ENCODE data around the gene BDP1.
"Not testable (repeated sequence)": the region's sequence is repeated elsewhere in the genome, so short reads cannot be mapped to it uniquely, and the experiment has no call there.

The BDP1 gene

DNA sequence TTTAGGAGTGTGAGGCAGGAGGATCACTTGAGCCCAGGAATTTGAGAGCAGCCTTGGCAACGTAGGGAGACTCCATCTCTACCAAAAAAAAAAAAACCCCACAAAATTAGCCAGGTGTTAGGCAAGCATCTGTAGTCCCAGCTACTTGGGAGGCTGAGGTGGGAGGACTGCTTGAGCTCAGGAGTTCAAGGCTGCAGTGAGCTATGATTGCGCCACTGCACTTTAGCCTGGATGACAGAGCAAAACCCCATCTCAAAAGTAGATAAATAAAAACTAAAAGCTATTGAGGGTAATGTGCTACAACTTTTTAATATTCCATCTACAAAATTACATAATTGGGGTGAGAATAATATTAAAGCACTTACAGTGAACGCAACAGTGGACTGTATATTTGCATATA, 5.9 kb downstream of the BDP1 start:
- no peak for DNase-seq

DNA sequence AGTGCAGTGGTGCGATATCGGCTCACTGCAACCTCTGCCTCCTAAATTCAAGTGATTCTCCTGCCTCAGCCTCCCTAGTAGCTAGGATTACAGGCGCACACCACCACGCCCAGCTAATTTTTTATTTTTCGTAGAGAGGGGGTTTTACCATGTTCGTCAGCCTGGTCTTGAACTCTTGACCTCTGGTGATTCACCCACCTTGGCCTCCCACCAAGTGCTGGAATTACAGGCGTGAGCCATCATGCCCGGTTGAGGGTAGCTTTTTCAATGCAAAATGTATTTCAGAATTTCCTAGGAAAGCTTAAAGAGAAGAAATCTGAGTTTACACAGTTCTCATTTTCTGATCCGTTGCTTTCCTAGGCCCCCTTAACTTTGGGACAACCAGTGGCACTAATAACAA, 15.7 kb downstream of the BDP1 start:
- DNase-seq: no peak

DNA sequence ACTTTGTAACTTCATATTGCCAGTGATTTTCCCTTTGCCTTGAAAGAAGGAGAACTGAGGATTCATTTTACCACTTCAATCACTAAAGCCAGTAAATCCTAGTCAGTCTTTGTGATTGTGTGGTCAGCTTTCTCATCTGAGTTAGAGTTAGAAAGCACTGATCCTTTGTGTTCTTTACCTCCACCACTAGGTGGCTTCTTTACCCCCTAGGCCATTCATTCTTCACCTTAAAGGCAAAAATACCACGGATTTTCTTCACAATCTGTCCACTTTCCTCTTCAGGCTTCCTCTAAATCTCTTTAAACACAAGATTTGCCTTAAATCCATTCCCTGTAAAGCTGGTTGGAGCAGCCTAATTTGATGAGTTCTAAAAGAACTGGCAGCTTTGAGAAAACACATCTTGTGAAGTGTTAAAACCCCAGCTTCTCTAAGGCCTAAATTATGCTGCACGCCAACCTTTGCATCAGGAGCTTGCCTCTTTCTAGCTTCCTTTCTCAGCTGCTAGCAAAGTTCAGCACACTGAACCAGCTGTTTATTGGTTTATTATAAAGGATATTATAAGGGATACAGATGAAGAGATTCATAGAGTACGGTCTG, 20.4 kb downstream of the BDP1 start:
- DNase-seq: no peak

DNA sequence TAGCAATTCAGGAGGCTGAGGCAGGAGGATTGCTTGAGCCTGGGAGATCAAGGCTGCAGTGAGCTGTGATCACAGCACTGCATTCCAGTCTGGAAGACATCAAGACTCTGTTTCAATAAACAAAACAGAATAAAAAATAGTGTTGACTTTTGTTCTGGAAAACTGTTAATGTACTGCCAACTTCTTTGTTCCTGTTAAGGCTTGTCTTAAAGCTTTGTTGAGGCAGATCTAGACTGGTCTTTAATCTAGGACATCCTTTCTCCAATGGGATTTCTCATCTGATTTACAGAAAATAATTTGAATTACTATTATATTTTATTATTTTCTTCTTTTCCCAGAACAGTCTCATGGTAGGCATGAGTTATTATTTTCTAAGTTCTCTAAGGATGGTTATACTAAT, 26.0 kb downstream of the BDP1 start:
- DNase-seq: no peak

DNA sequence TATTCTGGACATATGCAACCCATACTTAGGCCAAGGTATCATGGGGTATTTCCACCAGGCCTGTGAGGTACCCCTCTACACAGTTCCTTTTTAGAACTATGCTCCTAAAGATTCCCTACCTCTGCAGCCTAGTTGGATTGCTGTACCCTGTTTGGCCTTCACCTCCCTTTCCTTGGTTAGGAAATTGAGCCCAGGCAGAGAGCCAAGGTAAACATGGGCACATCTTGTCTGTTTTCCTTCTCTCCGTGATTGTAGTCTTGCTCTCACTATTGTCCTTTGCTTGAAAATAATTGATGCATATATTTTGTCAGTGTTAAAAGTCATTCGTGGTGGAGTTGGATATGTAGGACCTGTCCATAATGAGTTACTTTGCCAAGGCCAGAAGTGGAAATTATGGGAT, 26.7 kb downstream of the BDP1 start:
- no peak for DNase-seq

DNA sequence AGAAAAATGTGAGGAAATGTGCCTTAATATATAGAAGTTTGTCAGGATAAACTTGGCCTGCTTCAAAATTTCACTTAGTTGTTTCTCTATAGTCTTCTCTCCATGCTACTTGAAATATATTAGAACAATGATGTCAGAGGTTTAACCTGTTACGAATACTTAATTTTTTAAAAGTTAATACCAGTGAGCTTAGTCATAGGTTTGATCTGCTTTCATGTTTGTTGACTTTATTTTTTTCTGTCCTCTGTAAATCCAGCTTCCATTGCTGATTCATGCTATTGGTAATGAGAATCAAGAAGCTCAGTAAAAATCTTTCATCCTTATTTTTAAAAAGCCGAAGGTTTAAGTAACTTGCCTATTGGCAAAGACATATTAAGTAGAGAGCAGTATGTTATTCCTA, 27.9 kb downstream of the BDP1 start:
- DNase-seq: no peak

DNA sequence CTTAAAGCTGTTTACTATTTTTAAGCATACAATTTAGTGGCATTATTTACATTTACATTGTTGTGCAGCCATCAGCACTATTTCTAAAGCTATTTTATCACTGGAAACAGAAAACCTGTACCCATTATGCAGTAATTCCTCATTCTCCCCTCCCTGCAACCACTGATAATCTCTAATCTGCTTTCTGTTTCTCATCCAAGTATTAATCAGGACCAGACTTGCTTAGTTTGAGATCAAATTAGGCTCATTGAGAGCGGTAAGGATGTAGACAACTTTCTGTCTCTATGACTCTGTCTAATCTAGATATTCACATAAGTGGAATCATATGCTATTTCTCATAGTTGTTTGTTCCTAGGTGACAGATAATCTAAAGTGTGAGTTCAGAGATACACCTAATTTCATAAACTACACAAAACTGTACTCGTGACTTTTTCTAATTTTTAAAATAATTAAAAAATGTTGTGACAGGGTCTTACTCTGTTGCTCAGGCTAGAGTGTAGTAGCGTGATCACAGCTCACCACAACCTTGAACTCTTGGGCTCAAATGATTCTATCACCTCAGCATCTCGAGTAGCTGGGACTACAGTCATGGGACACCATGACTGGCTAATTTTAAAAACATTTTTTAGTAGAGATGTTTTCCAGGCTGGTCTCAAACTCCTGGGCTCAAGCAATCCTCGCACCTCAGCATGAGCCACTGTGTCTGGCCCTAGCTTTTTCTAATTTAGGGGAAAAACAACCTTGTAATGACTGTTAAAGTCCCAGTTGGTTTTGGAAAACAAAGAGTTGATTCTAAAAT, 37.6 kb downstream of the BDP1 start:
- no peak for DNase-seq

DNA sequence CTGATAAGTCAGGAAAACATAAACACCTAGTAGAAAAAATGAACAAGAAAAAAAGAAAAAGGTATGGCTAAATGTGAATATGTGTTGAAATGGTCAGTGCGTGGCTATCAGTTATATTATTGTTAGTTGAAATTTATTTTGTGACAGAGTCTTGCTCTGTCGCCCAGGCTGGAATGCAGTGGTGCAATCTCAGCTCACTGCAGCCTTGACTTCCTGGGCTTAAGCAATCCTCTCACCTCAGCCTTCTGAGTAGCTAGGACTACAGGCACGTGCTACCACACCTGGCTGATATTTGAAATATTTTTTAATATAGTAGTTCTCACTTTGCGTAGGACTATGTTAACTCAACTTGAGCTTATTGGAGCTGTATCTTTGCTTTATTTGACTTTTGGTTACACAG, 38.8 kb downstream of the BDP1 start:
- DNase-seq: not testable (repeated sequence)

DNA sequence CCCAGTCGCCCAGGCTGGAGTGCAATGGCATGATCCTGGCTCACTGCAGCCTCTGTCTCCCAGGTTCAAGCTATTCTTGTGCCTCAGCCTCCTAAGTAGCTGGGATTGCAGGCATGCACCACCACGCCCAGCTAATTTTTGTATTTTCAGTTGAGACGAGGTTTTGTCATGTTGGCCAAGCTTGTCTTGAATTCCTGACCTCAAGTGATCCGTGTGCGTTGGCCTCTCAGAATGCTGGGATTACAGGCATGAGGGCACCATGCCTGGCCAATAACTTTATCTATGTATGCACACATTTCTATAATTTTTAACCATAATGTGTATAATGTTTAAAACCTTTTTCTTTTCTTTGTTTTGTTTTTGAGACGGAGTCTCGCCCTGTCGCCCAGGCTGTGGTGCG, 43.3 kb downstream of the BDP1 start:
- not testable (repeated sequence) for DNase-seq

DNA sequence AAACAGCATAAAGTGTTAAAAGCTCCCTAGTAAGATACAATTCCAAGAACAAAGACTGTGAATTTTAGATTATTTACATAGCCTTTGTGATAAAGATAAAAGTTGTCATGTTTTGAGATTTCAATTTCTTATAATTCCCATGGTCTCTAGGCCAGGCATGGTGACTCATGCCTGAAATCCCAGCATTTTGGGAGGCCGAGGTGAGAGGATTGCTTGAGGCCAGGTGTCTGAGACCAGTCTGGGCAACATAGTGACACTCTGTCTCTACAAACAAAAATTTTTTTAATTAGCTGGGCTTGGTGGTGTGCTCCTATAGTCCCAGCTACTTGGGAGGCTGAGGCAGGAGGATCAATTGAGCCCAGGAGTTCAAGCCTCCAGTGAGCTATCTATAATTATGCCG, 48.1 kb downstream of the BDP1 start:
- no peak for DNase-seq

DNA sequence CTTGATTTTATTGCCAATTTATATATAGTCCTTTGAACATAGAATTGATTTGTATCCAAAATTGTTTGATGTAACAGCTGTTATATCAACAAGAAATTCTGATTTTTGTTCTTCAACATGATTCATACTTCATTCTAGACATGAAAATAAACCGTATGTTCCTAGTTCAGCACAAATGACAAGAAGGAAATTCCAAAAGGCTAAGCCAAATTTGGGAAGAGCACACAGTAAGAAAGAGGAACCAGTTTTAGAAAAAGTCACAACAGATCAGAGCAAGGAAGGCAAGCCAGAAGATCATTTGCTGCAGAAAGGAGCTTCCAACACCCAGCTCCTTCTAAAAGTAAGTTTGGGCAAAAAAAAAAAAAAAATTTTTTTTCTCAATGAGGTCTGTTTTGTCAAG, 66.7 kb downstream of the BDP1 start:
- no peak for DNase-seq

DNA sequence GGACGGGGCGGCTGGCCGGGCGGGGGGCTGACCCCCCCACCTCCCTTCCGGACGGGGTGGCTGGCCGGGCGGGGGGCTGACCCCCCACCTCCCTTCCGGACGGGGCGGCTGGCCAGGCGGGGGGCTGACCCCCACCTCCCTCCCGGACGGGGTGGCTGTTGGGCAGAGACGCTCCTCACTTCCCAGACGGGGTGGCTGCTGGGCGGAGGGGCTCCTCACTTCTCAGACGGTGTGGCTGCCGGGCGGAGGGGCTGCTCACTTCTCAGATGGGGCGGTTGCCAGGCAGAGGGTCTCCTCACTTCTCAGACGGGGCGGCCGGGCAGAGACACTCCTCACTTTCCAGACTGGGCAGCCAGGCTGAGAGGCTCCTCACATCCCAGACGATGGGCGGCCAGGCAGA, 70.2 kb downstream of the BDP1 start:
- not testable (repeated sequence) for DNase-seq

DNA sequence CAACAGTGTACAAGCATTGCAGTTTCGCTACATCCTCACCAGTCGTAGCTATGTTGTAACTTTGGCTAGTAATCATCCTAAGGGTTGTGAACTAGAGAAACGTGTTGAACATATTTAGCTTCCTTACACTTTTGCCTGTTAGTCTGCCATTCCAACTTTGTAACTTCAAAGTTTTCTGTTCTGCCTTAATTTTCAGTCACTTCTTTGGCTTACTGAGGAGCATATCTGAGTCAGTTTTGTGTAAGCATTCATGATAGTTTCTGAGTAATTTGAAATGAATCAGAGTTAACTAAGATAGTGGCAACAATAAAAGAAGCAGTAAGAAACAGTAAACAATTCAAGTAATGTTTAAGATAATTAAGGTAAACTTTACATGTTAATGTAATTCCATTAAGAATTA, 72.8 kb downstream of the BDP1 start:
- no peak for DNase-seq

DNA sequence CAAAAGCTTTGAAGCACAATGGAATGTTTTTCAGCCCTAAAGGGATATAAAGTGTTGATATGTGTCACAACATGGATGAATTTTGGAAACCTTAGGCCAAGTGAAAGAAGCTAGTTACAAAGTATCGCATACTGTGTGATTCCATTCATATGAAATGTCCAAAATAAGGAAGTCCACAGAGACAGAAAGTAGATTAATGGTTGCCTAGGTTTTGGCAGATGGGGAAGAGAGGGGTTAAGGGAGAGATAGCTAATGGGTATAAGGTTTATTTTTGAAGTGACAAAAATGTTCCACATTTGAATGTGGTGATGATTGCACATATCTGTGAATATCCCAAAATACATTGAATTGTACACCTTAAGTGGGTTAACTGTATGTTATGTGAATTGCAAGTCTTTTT, 74.2 kb downstream of the BDP1 start:
- DNase-seq: no peak

DNA sequence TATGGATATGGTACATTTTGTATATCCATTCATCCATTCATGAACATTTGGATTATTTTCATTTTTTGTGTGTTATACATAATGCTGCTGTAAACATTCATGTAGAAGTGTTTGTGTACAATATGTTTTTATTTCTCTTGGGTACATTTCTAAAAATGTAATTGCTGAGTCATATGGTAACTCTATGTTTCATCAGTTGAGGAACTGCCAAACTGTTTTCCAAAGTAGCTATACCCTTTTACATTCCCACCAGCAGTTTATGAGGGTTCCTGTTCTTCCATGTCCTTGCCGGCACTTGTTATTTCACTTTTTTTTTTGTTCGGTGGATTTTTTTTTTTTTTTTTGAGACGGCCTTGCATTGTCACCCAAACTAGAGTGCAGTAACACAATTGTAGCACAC, 77.7 kb downstream of the BDP1 start:
- DNase-seq: no peak

DNA sequence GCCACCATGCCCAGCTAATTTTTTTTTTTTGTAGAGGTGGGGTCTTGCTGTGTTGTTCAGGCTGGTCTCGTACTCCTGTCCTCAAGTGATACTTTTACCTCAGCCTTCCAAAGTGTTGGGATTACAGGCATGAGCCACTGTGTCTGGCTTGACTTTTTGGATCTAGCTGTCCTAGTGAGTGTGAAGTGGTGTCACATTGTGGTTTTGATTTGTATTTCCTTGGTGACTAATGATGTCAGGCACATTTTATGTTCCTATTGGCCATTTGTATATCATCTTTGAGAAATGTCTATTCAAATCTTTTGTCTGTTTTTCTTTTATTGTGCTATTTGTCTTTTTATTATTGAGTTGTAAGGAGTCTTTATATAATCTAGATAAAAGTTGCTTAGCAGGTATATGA, 78.2 kb downstream of the BDP1 start:
- no peak for DNase-seq

DNA sequence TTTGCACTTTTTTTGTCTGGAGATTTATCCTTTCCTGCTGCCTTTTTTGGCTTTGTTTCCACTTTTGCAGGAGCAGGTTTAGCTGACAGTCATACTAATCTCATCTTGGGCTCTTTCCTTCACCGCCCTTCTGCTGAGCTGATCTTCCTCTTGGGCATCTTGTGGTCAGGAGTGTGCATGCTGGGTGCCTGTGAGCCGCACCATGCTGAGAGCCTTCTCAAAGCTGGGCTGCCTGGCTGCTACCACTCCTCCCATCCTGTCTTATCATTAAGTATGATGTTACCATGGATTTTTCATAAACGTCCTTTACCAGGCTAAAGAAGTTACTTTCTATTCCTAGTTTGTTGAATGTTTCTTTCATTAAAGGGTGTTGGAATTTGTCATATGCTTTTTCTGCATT, 82.2 kb downstream of the BDP1 start:
- DNase-seq: no peak

DNA sequence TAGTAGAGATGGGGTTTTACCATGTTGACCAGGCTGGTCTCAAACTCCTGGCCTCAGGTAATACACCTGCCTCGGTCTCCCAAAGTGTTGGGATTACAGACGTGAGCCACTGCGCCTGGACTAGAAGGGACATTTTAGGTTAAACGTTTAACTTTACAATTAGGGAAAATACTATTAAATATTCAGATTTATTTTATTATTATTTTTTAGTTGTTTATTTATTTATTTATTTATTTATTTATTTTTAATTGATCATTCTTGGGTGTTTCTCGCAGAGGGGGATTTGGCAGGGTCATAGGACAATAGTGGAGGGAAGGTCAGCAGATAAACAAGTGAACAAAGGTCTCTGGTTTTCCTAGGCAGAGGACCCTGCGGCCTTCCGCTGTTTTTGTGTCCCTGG, 95.4 kb downstream of the BDP1 start:
- not testable (repeated sequence) for DNase-seq

DNA sequence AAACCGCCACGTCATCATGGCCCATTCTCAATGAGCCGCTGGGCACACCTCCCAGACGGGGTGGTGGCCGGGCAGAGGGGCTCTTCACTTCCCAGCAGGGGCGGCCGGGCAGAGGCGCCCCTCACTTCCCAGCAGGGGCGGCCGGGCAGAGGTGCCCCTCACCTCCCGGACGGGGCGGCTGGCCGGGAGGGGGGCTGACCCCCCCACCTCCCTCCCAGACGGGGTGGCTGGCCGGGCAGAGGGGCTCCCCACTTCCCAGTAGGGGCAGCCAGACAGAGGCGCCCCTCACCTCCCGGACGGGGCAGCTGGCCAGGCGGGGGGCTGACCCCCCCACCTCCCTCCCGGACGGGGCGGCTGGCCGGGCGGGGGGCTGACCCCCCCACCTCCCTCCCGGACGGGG, 96.1 kb downstream of the BDP1 start:
- not testable (repeated sequence) for DNase-seq

DNA sequence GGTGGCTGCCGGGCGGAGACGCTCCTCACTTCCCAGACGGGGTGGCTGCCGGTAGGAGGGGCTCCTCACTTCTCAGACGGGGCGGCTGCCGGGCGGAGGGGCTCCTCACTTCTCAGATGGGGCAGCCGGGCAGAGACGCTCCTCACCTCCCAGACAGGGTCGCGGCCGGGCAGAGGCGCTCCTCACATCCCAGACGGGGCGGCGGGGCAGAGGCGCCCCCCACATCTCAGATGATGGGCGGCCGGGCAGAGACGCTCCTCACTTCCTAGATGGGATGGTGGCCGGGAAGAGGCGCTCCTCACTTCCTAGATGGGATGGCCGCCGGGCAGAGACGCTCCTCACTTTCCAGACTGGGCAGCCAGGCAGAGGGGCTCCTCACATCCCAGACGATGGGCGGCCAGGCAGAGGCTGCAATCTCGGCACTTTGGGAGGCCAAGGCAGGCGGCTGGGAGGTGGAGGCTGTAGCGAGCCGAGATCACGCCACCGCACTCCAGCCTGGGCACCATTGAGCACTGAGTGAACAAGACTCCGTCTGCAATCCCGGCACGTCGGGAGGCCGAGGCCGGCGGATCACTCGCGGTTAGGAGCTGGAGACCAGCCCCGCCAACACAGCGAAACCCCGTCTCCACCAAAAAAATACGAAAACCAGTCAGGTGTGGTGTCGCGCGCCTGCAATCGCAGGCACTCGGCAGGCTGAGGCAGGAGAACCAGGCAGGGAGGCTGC, 96.7 kb downstream of the BDP1 start:
- not testable (repeated sequence) for DNase-seq

DNA sequence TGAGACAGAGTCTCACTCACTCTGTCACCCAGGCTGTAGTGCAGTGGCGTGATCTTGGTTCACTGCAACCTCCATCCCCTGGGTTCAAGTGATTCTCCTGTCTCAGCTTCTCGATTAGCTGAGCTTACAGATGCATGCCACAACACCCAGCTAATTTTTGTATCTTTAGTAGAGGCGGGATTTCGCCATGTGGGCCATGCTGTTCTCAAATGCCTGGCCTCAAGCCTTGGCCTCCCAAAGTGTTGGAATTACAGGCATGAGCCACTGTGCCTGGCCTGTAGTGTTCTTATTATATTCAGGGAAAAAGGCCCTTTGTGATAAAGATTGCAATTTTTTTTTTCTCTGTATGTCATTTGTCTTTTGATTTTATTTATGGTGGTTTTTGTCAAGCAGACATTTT, 107.7 kb downstream of the BDP1 start:
- DNase-seq: no peak

DNA sequence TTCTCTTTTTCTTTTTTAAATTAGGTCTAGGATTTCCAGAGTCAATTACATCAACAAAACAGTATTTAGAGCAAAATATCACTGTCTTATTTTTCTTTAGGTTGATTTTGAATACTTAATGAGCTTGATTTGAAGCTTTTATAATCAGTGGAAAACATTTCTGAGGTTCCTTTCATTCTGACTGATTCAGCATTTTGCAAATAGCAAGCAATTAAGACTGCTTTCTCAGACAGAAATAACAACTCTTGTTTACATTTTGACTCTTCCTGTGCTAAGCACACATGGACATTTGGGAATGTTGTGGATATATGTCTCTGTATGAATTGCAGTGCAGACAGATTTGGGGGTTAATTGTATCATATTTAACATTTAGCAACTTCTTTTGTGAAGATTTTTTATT, 109.4 kb downstream of the BDP1 start:
- no peak for DNase-seq

DNA sequence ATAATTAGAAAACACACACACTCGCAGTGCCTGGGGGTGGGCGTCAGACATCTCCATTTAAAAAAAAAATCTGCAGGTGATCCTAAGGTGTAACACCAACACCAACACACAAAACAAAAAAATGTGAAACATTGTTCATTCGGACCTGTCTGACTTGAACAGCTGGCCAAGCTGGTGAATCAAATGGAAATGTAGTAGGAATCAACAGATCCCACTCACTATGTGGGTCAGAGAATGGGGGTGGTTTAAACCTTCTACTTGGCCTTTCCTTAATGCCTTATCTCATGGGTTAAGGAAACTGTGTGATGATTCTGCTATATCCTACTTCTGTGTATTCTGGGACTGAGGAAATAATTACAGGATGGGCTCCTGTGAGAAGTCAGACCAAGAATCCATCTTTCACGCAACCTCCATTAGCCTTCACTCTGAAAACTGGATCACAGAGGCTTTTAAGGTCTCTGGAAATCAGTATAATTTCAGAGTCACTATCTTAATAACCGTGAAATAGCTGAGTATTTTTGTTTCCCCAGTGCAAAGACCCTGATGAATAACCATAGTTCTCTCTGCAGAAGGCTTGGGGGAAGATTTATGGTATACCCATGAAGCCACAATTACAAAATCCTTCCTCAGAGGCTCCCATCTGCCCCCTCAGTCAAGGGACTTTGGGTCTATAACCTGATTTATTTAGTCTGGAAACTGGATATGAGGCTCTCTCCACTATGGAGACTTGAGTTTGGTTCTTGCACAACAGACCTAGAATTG, 114.5 kb downstream of the BDP1 start:
- no peak for DNase-seq

DNA sequence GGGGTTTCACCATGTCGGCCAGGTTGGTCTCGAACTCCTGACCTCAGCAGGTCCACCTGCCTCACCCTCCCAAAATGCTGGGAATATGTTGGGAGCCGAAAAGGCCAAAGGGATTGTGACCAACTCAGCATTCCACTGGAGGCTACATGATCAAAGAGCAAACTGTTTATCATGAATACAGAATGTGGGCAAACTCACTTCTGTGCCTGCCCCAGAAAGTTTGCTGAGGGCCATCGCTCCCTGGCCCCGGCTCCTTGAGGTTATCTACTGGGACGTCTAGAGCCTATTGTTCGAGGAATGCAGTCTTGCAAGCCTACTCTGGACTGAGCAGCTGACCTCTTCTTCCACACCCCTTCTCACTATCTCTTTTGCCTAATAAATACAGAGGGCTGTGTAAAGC, 116.4 kb downstream of the BDP1 start:
- DNase-seq: not testable (repeated sequence)

All from activated effector memory CD4-positive, alpha-beta T cell treated with Interleukin-2 at 50 U/mL for 16 hours (primary cell).